GM12865 (cell line): ENCODE results near the gene AQP6.

Source experiments
- DNase-seq: peaks from one replicate; pipeline ENCODE4 v3.0.0; 2010; ENCODE audit warnings: low read depth
- H3K4me3 ChIP-seq: 2 replicates; pipeline ENCODE4 v1.5.1; 2011; ENCODE audit warnings: mild to moderate bottlenecking, low read depth, low read length, control low read depth
- CTCF ChIP-seq: IDR thresholded peaks from 2 replicates; pipeline ENCODE4 v1.5.1; 2011; ENCODE audit warnings: low read length, control low read depth, low read depth, inconsistent platforms; ENCODE audit not compliant: insufficient read depth; ENCODE audit errors: missing control alignments

The AQP6 gene

GRCh38 chr12:49948866-49949845 lies 23.6 kb upstream of the AQP6 start:
- no peak for TF ChIP-seq CTCF
- DNase-seq = no peak
- H3K4me3 ChIP-seq = no peak overlapping the region

GRCh38 chr12:49949866-49950265 lies 22.9 kb upstream of the AQP6 start:
- DNase-seq = no peak
- H3K4me3 ChIP-seq = no peak overlapping the region
- TF ChIP-seq CTCF = no peak

GRCh38 chr12:49950273-49951251 lies 22.2 kb upstream of the AQP6 start, which contains the start of gene AQP2:
Gene AQP2 (plus strand): TSS chr12:49950737. CDS start chr12:49950831, 94 bp downstream.
- no peak within 1 kb of the TSS for H3K4me3 ChIP-seq
- TF ChIP-seq CTCF = no peak
- no peak for DNase-seq

- no peak for DNase-seq
- H3K4me3 ChIP-seq = no peak overlapping the region
- no peak for TF ChIP-seq CTCF
Observed at GRCh38 chr12:49951411-49952240, 21.1 kb upstream of the AQP6 start.

- DNase-seq = no peak
- TF ChIP-seq CTCF = no peak
- no peak overlapping the region for H3K4me3 ChIP-seq
Observed at GRCh38 chr12:49952391-49953055, 20.2 kb upstream of the AQP6 start.
